Astrocyte (in vitro differentiated cells and primary cell): ENCODE results near the gene SLC6A12. TPM values are rescaled to one million over a fixed set of nuclear protein-coding genes. Genes with fewer than 3 reads are reported as not detected.

Experiments used
- DNase-seq: peaks from one replicate; pipeline ENCODE4 v3.0.0-alpha.2; 2010; ENCODE audit warnings: low read depth
- FAIRE-seq: peaks from 2 replicates; lab custom pipeline; 2011; peaks lifted over from hg19 to GRCh38; lab: Jason Lieb, UNC
- H2AFZ ChIP-seq: 2 replicates; pipeline ENCODE4 v1.6.0; 2012; ENCODE audit warnings: low read depth, low read length, inconsistent platforms
- H3K27ac ChIP-seq: 2 replicates; pipeline ENCODE4 v1.5.1; 2011; ENCODE audit warnings: low read depth, low read length, inconsistent platforms
- H3K27me3 ChIP-seq: 2 replicates; pipeline ENCODE4 v1.6.0; 2011; ENCODE audit warnings: low read length, inconsistent platforms; ENCODE audit not compliant: insufficient read depth
- H3K36me3 ChIP-seq: 2 replicates; pipeline ENCODE4 v1.5.1; 2011; ENCODE audit warnings: low read length, inconsistent platforms; ENCODE audit not compliant: insufficient read depth
- H3K4me1 ChIP-seq: 2 replicates; pipeline ENCODE4 v1.5.1; 2011; ENCODE audit warnings: low read length, inconsistent platforms; ENCODE audit not compliant: insufficient read depth
- H3K4me2 ChIP-seq: 2 replicates; pipeline ENCODE4 v1.6.0; 2012; ENCODE audit warnings: low read length, inconsistent platforms
- H3K4me3 ChIP-seq: 2 replicates; pipeline ENCODE4 v1.5.1; 2011; ENCODE audit warnings: low read depth, mild to moderate bottlenecking, low read length, inconsistent platforms; ENCODE audit not compliant: insufficient read depth
- H3K79me2 ChIP-seq: 2 replicates; pipeline ENCODE4 v1.6.0; 2012; ENCODE audit warnings: mild to moderate bottlenecking, low read length, inconsistent platforms; ENCODE audit not compliant: insufficient read depth
- H3K9ac ChIP-seq: 2 replicates; pipeline ENCODE4 v1.6.0; 2012; ENCODE audit warnings: mild to moderate bottlenecking, low read length, inconsistent platforms
- H3K9me3 ChIP-seq: 2 replicates; pipeline ENCODE4 v1.5.1; 2012; ENCODE audit warnings: low read depth, mild to moderate bottlenecking, low read length, inconsistent platforms; ENCODE audit not compliant: insufficient read depth
- H4K20me1 ChIP-seq: 2 replicates; pipeline ENCODE4 v1.6.0; 2012; ENCODE audit warnings: low read length, inconsistent platforms; ENCODE audit not compliant: insufficient read depth
- H3K27ac Mint-ChIP-seq: one replicate; pipeline ENCODE4 v1.8.0; 2021; ENCODE audit warnings: mild to moderate bottlenecking, mixed read lengths; ENCODE audit not compliant: unreplicated experiment
- H3K27me3 Mint-ChIP-seq: one replicate; pipeline ENCODE4 v1.8.0; 2021; ENCODE audit warnings: low read depth, mixed read lengths; ENCODE audit not compliant: unreplicated experiment
- H3K36me3 Mint-ChIP-seq: one replicate; pipeline ENCODE4 v1.8.0; 2021; ENCODE audit warnings: low read depth, mixed read lengths; ENCODE audit not compliant: unreplicated experiment
- H3K4me1 Mint-ChIP-seq: one replicate; pipeline ENCODE4 v1.8.0; 2021; ENCODE audit warnings: low read depth, mixed read lengths; ENCODE audit not compliant: unreplicated experiment
- H3K4me3 Mint-ChIP-seq: one replicate; pipeline ENCODE4 v1.8.0; 2021; ENCODE audit warnings: mild to moderate bottlenecking, moderate library complexity, mixed read lengths; ENCODE audit not compliant: unreplicated experiment
- H3K9me3 Mint-ChIP-seq: one replicate; pipeline ENCODE4 v1.8.0; 2021; ENCODE audit warnings: mild to moderate bottlenecking, mixed read lengths; ENCODE audit not compliant: unreplicated experiment
- CTCF ChIP-seq: IDR thresholded peaks from 2 replicates; pipeline ENCODE4 v1.5.1; 2011; ENCODE audit warnings: low read depth, mild to moderate bottlenecking, inconsistent platforms, low read length, moderate library complexity; ENCODE audit not compliant: insufficient read depth
- EZH2 ChIP-seq: IDR thresholded peaks from 2 replicates; pipeline ENCODE4 v1.6.1; 2012; ENCODE audit warnings: mild to moderate bottlenecking, low read length, inconsistent platforms; ENCODE audit not compliant: insufficient read depth
- total RNA-seq: library from RNA; stranded (reverse); gene quantifications from 2 replicates; pipeline ENCODE4 v1.2.1, GENCODE V29; 2021

Gene SLC6A12
- total RNA-seq, 1 donor from 2014 or later: 3.0 TPM

- Mint-ChIP-seq H3K27ac (peak overlapping the region; percentile 58), H3K4me3 (no peak overlapping the region), H3K4me1 (no peaks in the 10 kb centered on the region), H3K36me3 (no peaks in the 10 kb centered on the region), H3K9me3 (peaks cover 3% of the 10 kb centered on the region), H3K27me3 (peaks cover 47% of the 10 kb centered on the region)
- no peaks in the 10 kb centered on the region for H3K9me3 ChIP-seq
- H3K79me2 ChIP-seq: no peaks in the 10 kb centered on the region
- H3K27ac ChIP-seq: no peak overlapping the region
- no peak overlapping the region for H3K4me2 ChIP-seq
- H3K36me3 ChIP-seq: no peaks in the 10 kb centered on the region
- no peaks in the 10 kb centered on the region for H3K4me1 ChIP-seq
- no peak for TF ChIP-seq EZH2
- no peak for TF ChIP-seq CTCF
- H2AFZ ChIP-seq: no peak overlapping the region
- H3K9ac ChIP-seq: no peak overlapping the region
- peaks cover 42% of the 10 kb centered on the region for H3K27me3 ChIP-seq
- H4K20me1 ChIP-seq: no peaks in the 10 kb centered on the region
- no peak overlapping the region for H3K4me3 ChIP-seq
- FAIRE-seq (no peak), DNase-seq (no peak)
Observed at GRCh38 chr12:227923-228845, 14.2 kb upstream of the SLC6A12 start.

DNA sequence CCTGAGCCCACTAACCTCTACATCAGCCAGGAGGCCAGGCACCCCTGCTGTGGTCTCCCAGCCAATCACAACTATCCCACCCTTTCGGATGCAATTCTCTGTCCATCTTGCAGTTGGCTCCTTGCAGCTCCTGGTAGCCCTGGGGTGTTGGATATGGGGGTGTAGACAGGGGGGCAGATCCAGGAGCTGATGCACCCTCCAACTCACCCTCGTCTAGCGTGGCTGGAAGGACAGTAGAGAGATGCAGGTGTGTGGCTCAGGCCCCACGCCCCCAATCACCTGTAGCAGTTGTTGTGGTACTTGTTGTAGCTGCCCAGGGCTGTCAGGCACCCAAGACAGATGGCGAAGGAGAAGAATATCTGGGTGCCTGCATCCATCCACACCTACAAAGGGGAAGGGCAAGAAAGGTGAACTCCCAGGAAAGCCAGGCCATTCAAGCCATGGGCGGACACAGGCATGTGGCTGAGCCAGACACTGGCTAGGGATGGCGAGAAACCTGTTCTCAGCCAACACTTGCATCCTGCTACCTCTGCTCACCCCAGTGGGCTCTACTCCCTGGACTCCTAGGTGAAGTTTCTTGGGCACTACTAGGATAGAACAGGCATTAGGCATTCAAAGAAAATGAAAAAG lies 13.4 kb upstream of the SLC6A12 start:
- no peak for TF ChIP-seq CTCF
- TF ChIP-seq EZH2: no peak
- no peak overlapping the region for H3K4me3 ChIP-seq
- H3K27ac ChIP-seq: no peak overlapping the region
- no peak for DNase-seq
- peaks cover 51% of the 10 kb centered on the region for H3K27me3 Mint-ChIP-seq
- H3K4me2 ChIP-seq: no peak overlapping the region
- peaks cover 3% of the 10 kb centered on the region for H3K9me3 Mint-ChIP-seq
- H3K27ac Mint-ChIP-seq: no peak overlapping the region
- no peaks in the 10 kb centered on the region for H3K4me1 Mint-ChIP-seq
- no peaks in the 10 kb centered on the region for H3K79me2 ChIP-seq
- FAIRE-seq: no peak
- H3K27me3 ChIP-seq: peaks cover 39% of the 10 kb centered on the region
- H2AFZ ChIP-seq: no peak overlapping the region
- no peaks in the 10 kb centered on the region for H3K9me3 ChIP-seq
- no peak overlapping the region for H3K9ac ChIP-seq
- H3K36me3 ChIP-seq: no peaks in the 10 kb centered on the region
- H3K36me3 Mint-ChIP-seq: no peaks in the 10 kb centered on the region
- H3K4me3 Mint-ChIP-seq: no peak overlapping the region
- H3K4me1 ChIP-seq: no peaks in the 10 kb centered on the region
- H4K20me1 ChIP-seq: no peaks in the 10 kb centered on the region
